ENCODE measurements around the gene SEMA4A. TPM values are rescaled to one million over a fixed set of nuclear protein-coding genes. Genes with fewer than 3 reads are reported as not detected.

The SEMA4A gene
- total and polyA plus RNA-seq, 2 of the 8 experiments (the other 6 are each of a cell fraction or from before 2014, with no cell fraction given): 7.3 to 10.6 TPM

- Histone ChIP-seq H3K56ac (replicated peaks; ENCODE audit: insufficient read length, low read depth, low read length) (no peak overlapping the region), H4K91ac (replicated peaks; ENCODE audit: insufficient read length, low read length) (no peak overlapping the region), H3K4me1 (replicated peaks in 1 of 4; ENCODE audit: control insufficient read depth in 3 of 4, insufficient read depth in 4 of 4, low read length in 3 of 4) (peaks cover 0 to 16% (median 3%) of the 10 kb centered on the region in 4 experiments; a peak in 4 of 7 replicates), H3K4me3 (ENCODE audit: extremely low read depth in 1 of 4, insufficient read depth in 2 of 4, low read depth in 3 of 4, low read length in 4 of 4) (no peak overlapping the region), H3K79me2 (ENCODE audit: control insufficient read depth in 1 of 2, insufficient read depth in 2 of 2, low read length in 2 of 2) (peaks cover 16 to 59% of the 10 kb centered on the region in 2 experiments), H3K27me3 (replicated peaks in 1 of 4; ENCODE audit: control insufficient read depth in 3 of 4, extremely low read depth in 1 of 4, insufficient read depth in 3 of 4, low read length in 3 of 4) (no peaks in the 10 kb centered on the region), H3K4ac (replicated peaks; ENCODE audit: insufficient read length, low read depth, low read length) (no peak overlapping the region), H3K4me2 (ENCODE audit: insufficient read depth in 1 of 2, low read depth in 2 of 2, low read length in 2 of 2) (no peak overlapping the region), H3K23me2 (ENCODE audit: low read depth, low read length) (peaks cover 6% of the 10 kb centered on the region; the same call in 1 of the 2 replicates), H3K27ac (ENCODE audit: low read depth, low read length) (no peak overlapping the region), H2BK20ac (ENCODE audit: low read length) (no peak overlapping the region), H3K23ac (ENCODE audit: insufficient read length) (no peak overlapping the region), H2AK5ac (ENCODE audit: low read depth, low read length) (no peak overlapping the region), H2BK5ac (ENCODE audit: low read depth, low read length) (no peak overlapping the region), H2AFZ (ENCODE audit: low read length) (no peak overlapping the region), H2BK12ac (ENCODE audit: low read depth, low read length) (no peak overlapping the region), H4K20me1 (replicated peaks in 1 of 2; ENCODE audit: control insufficient read depth in 1 of 2, insufficient read depth in 2 of 2, low read length in 2 of 2) (peaks cover 0 to 13% of the 10 kb centered on the region in 2 experiments), H3K9ac (replicated peaks in 1 of 4; ENCODE audit: extremely low read depth in 1 of 4, low read depth in 3 of 4, low read length in 3 of 4) (no peak overlapping the region), H3K14ac (ENCODE audit: insufficient read length) (no peak overlapping the region), H4K5ac (ENCODE audit: insufficient read length, low read depth, low read length) (no peak overlapping the region), H2BK15ac (ENCODE audit: low read length) (no peak overlapping the region), H2BK120ac (replicated peaks; ENCODE audit: low read depth, low read length) (no peak overlapping the region), H4K8ac (ENCODE audit: extremely low read depth, insufficient read depth, low read length) (no peak overlapping the region), H3K36me3 (ENCODE audit: control insufficient read depth in 2 of 4, insufficient read depth in 4 of 4, low read length in 3 of 4) (peaks cover 4 to 28% (median 9%) of the 10 kb centered on the region in 4 experiments; a peak in 4 of 8 replicates), H3K18ac (ENCODE audit: extremely low read depth, low read length) (no peak overlapping the region), H3K79me1 (ENCODE audit: low read depth, low read length) (peaks cover 21% of the 10 kb centered on the region), H3K9me3 (ENCODE audit: insufficient read depth in 2 of 2, low read depth in 1 of 2, low read length in 1 of 2) (no peaks in the 10 kb centered on the region)
- CTCF ChIA-PET (ENCODE audit: partially characterized antibody): interaction anchor here (0.8 to 5.3 kb wide), 9 partner anchors 10 to 102 kb away, joined by 3 to 41 read pairs (median 5); partner anchors contain the start of gene PMF1
- WGBS, 2 experiments (ENCODE audit: extremely low coverage in 1 of 2, insufficient coverage in 1 of 2, insufficient read length in 1 of 2, insufficient replicate concordance in 2 of 2, low coverage in 1 of 2, low lambda C conversion rate in 2 of 2, missing lambda C conversion rate in 1 of 2): 94% methylated on average over 5 of the region's 5 CpGs; no CpG with 5 or more reads in 1 of the 2 experiments
- FAIRE-seq: no peak
- POLR2A ChIA-PET (ENCODE audit: partially characterized antibody): interaction anchor here (0.6 to 9.5 kb wide), 5 partner anchors 9 to 35 kb away, joined by 3 to 77 read pairs (median 3); partner anchors contain the start of gene PMF1
- no peak for TF ChIP-seq TAF7 (optimal IDR thresholded peaks at IDR 0.05; ENCODE audit: borderline replicate concordance, low read depth, low read length)
- TF ChIP-seq SIN3A (conservative IDR thresholded peaks at IDR 0.05 in 1 of 2, IDR thresholded peaks at IDR 0.05 in 1 of 2; ENCODE audit: low read depth in 1 of 2, low read length in 2 of 2): no peak
- TF ChIP-seq USF2 (IDR thresholded peaks at IDR 0.05; ENCODE audit: low read length): no peak
- no peak for TF ChIP-seq CEBPB (IDR thresholded peaks at IDR 0.05; ENCODE audit: low read depth, low read length)
- TF ChIP-seq, protein P1, sequence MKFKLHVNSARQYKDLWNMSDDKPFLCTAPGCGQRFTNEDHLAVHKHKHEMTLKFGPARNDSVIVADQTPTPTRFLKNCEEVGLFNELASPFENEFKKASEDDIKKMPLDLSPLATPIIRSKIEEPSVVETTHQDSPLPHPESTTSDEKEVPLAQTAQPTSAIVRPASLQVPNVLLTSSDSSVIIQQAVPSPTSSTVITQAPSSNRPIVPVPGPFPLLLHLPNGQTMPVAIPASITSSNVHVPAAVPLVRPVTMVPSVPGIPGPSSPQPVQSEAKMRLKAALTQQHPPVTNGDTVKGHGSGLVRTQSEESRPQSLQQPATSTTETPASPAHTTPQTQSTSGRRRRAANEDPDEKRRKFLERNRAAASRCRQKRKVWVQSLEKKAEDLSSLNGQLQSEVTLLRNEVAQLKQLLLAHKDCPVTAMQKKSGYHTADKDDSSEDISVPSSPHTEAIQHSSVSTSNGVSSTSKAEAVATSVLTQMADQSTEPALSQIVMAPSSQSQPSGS (IDR thresholded peaks at IDR 0.05; ENCODE audit: low read length): no peak
- no peak for TF ChIP-seq MAX (IDR thresholded peaks at IDR 0.05)
- no peak for TF ChIP-seq SUZ12 (IDR thresholded peaks at IDR 0.05; ENCODE audit: low read length)
- TF ChIP-seq RNF2 (IDR thresholded peaks at IDR 0.05; ENCODE audit: borderline replicate concordance, low read depth, low read length, missing control alignments, poor library complexity, severe bottlenecking): no peak
- no peak for DNase-seq (ENCODE audit: low read depth in 1 of 2, low spot score in 2 of 2)
Measured at GRCh38 chr1:156198831-156199349, 45.5 kb downstream of the SEMA4A start.
